HG03565 (cell line): ENCODE results near the gene MBTPS1.

Experiments used
- ATAC-seq: cut with Tn5 transposase; IDR thresholded peaks from one replicate; pipeline ENCODE4 v1.9.1; 2021; ENCODE audit warnings: mild to moderate bottlenecking, moderate library complexity; ENCODE audit not compliant: unreplicated experiment

MBTPS1 gene

DNA sequence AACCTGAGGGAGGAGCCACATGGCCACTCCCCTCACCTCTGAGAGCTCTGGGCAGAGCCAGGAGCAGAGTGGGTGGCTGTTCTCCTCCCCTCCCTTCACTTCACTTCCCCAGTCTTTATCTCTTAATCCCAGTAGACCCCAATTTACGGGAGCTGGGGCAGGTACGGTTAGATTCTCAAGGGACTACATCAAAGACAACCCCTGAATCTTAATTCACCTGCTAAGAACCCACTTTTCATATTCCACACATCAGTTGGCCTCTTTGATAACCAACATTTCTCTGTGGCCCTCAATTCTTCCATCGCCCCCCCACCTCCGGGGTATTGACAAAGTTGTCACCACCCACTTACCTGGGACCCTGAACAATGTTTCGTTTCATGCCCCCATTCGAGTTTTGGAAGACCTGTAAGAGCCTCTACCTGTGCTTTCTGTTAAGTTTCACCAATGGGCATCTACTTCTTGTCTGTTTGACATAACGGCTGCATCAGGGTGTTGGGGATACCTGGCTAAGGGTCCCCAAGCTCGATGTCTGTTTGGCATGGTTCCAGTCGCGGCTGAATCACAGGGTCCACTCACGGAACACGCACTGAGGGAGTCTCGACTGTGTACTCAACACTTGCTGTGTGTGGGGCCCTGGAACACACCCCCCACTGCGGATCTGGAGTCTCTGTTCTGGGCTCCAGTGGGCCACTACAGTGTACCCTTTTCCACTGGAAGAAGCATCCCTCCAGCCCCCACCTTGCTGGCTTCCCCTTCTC, 102.0 kb downstream of the MBTPS1 start:
- ATAC-seq, result peak; percentile 37

DNA sequence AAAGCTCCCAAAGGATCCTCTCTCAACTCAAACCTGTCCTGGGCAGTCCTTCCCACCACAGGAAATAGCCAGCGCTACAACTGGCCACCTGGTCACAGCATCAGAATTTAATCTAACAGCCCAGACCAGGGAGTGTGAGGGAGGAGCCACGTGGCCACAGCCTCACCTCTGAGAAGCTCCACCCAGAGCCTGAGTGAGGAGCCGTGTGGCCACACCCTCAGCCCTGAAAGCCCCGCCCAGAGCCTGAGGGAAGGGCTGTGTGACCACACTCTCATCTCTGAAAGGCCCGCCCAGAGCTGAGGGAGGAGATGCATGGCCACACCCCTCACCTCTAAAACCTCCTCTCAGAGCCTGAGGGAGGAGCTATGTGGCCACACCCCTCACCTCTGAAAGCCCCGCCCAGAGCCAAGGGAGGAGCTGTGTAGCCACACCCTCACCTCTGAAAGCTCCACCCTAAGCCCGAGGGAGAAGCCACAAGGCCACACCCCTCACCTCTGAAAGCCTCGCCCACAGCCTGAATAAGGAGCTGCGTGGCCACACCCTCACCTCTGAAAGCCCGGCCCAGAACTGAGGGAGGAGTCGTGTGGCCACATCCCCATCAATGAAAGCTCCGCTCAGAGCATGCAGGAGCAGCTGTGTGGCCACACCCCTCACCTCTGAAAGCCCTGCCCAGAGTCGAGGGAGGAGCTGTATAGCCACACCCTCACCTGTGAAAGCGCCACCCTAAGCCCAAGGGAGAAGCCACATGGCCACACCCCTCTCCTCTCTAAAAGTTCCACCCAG, 102.8 kb downstream of the MBTPS1 start:
- peak; percentile 68 for ATAC-seq

DNA sequence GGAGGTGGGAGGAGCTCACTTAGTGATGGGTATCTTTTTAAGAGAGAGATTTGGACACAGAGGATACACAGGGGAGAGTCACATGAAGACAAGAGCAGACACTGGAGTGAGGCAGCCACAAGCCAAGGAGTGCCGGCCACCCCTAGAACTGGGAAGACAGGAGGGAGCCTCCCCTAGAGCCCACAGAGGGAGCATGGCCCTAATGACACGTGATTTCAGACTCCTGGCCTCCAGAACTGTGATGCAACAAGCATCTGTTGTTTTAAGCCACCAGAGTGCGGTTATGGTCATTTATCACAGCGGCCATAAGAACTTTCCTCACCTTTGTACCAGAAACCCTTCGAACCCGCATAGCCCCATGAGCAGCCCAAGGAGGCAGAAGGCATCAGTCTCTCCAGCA, 107.5 kb downstream of the MBTPS1 start:
- no peak for ATAC-seq

DNA sequence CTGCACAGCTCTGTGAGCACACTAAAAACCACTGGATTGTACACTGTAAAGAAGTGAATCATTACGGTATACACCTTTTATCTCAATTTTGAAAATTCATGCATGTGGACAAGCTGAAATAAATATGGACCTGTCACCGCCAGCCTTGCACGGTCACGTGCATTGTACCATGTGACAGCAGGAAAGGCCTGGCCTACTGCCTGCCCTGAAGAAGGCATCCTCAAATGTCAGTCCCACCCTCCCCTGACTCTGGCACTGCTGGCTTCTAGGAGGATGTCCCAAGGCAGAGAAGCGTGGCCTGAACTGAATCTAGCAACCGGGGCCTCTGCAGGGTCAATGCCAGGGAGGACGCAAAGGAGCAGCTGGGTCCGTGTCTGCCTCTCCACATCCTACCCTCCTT, 108.8 kb downstream of the MBTPS1 start:
- no peak for ATAC-seq

DNA sequence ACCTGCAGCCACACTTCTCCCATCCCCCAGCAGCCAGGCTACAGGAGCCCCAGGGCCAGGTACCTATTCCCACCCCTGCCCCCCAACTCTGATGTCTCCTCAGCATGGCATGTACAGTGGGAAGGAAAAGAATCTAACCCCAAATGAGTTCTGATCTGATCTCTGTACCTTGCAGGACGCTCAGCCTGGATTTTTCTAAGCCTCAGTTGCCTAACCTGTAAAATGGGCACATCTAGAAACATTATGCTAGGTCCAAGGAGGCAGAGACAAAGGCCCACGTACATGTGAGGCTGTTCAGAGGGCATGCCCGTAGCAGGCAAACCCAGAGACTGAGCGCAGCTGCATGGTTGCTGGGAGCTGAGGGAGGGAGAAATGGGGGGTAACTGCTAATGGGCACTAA, 109.2 kb downstream of the MBTPS1 start:
- ATAC-seq, result no peak

DNA sequence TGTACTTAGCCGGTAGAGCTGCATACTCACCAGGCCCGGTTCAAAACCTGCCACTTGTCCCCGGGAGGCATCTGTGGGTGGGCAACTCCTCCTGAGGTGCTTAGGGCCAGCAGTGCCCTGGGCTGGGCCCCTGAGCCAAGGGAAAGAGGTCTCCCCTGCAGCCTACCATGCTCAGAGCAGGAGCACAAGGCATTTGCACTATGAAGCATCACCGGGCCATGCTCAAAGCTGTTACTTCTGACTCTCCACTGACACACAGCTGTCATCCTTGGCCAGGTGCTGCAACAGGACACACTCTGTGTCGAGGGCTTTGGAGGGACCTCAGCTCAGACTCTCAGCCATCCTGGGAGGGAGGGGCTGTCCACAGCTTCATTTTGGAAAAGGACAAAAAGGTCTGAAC, 111.4 kb downstream of the MBTPS1 start:
- ATAC-seq, result no peak

DNA sequence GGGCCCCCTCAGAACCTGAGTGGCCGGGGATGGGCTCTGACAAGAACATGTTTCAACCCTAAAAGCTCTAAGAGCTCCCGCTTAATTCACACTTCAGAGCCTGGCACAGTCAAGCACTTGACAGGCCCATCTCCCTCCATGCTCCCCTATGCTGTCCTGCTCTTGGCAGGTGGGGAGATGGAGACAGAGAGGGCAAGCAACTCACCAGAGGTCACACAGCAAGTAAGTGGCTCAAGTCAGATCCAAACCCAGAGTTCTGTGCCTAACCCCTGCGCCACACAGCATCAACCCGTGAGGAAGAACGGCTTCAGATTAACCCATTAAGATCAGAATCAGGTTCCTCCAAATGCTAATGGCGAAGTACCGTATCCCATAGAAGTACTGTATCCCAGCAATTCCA, 112.3 kb downstream of the MBTPS1 start:
- no peak for ATAC-seq
